CD1c-positive myeloid dendritic cell (primary cell): ENCODE data around the gene RFC3.

Experiments
- DNase-seq: peaks from one replicate; pipeline ENCODE4 v3.0.0-alpha.2; 2016; ENCODE audit errors: extremely low spot score

Gene RFC3

GRCh38 chr13:33865945-33866344, 48.0 kb downstream of the RFC3 start:
- no peak for DNase-seq

GRCh38 chr13:33867472-33867871, 49.5 kb downstream of the RFC3 start:
- DNase-seq, result no peak

- DNase-seq, result no peak
Observed at GRCh38 chr13:33868343-33868994, 50.5 kb downstream of the RFC3 start.

GRCh38 chr13:33869005-33869404, 51.1 kb downstream of the RFC3 start:
- DNase-seq, result no peak

- no peak for DNase-seq
Observed at GRCh38 chr13:33870046-33870668, 52.2 kb downstream of the RFC3 start.

GRCh38 chr13:33871207-33872004, 53.5 kb downstream of the RFC3 start:
- no peak for DNase-seq

GRCh38 chr13:33872005-33872351, 54.0 kb downstream of the RFC3 start:
- DNase-seq, result no peak

- DNase-seq, result no peak
Observed at GRCh38 chr13:33873251-33873908, 55.4 kb downstream of the RFC3 start.

- no peak for DNase-seq
Observed at GRCh38 chr13:33874871-33875270, 56.9 kb downstream of the RFC3 start.

GRCh38 chr13:33875618-33876401, 57.9 kb downstream of the RFC3 start:
- no peak for DNase-seq

- DNase-seq, result no peak
Observed at GRCh38 chr13:33876716-33877394, 58.9 kb downstream of the RFC3 start.

GRCh38 chr13:33879118-33879517, 61.2 kb downstream of the RFC3 start:
- DNase-seq, result no peak

GRCh38 chr13:33882804-33883203, 64.9 kb downstream of the RFC3 start:
- DNase-seq, result no peak

GRCh38 chr13:33884531-33885220, 66.7 kb downstream of the RFC3 start:
- no peak for DNase-seq
